Stimulated activated CD8-positive, alpha-beta memory T cell treated with anti-CD3 and anti-CD28 coated beads, Interleukin-4, amount 100 ng/mL, for 48 hours (primary cell): ENCODE results near the gene HYCC1.

ENCODE experiments used
- DNase-seq: peaks from one replicate; pipeline ENCODE4 v3.0.0-alpha.2; 2020

HYCC1 gene

DNA sequence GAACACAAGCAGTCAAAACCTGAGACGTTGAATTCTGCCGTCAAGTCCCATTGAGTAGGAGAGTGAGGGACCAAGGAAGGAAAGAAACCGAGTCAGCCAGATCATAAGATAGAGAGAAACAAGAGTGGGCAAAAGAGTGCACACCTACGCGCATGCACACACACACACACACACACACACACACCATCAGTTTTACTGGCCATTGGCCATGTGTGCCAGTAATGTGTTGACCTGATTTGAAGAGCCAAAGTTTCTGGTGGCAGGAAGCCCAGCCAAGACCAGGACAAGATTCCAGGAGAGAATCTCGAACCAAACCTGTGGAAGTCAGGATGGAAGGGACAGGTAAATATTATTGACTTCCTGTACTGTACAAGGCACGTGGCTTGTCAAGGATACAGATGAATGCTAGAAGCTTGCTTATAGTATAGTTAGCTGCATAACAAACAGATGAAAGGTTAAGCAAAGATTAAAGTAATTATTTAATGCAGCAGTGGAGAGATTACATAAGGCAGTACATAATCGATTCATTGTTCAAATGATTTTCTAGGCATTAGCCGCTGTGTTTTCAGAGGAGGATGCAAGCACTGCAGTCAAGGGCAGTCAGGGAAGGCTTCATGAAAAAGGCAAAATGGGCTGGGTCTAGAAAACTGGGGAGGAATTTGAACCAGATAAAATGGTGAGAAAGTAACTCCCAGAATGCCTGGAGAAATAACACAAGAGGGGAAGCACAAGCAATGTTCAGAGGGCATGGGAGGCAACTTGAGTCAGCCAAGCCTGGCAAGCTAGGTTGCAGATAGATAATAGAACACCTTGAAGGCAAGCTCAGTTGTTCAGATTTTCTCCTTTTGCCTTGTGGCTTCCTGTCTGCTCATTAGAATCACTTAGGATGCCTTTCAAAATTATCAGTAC is 2.7 kb upstream of the HYCC1 start:
- DNase-seq: no peak

DNA sequence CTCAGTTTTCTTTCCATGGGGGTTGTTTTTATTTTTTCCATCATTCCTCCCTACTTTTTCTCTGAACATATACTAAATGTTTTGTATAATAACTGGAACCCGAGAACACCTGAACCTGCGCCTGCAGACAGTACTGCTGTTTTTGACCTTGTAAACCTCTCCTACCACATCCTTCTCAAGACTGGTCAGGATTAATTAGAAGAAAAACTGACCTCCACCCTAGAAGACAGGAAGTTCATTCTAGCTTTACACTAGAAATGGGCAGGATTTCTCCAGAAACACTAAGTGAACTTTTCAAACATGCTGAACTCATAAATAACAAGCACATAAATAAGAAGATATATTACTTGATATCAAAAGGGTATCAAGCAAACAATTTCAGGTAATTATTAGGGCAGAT is 751 bp upstream of the HYCC1 start:
- DNase-seq: no peak

DNA sequence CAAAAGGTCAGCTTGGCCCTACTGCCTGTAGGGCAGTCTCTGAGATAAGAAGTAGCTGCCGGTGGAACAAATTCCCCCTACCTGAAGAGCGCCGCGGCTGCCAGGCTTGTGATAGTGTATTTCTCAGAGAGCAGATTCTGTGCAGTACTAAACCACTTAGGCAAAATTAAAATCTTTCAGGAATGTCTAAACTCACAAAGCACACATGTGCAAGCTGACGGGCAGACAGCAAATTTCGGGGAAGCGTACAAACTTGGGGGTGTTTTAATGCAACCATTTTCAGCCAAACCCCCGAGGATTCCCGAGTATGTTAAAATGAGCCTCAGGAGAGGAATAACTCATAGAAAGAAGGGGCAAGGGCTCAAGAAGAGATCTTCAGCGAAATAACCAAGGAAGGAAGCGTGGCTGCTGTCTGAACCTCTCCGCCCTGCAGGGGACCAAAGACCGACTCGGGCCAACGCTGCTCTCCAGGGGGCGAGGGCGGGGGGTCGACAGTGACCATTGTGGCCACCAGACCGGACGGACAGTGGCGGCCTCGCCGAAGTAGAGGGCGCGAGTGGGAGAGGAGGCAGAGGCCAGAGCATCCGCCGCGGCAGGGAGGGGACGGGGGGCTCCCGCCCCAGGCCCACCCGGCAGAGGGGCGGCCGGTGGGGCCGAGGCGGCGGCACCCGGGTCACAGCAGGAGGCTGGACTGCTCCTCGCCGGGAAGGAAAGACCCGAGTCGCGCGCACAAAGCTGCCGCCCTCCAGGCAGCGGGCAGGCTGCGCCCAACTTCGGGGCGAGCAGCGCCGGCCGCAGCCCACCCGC is 819 bp downstream of the HYCC1 start:
- DNase-seq: peak; percentile 43

DNA sequence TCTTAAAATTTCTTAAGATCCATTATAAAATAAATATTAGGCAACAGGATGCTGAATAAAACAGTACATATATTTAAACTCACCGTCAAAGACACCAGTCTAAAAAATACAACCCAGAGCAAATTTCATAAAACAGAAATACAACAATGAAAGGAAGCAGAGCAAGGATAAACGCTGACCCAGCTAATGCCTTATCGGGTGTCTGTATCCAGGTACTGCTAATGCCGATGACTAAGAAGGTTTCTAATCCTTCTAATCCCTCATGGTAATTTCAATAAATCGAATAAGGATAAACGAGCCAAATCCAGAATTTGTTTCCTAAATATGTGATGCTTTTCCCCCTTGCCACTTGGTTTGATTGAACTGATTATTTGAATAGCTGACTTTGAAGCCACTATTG is 1.7 kb downstream of the HYCC1 start:
- DNase-seq: no peak

DNA sequence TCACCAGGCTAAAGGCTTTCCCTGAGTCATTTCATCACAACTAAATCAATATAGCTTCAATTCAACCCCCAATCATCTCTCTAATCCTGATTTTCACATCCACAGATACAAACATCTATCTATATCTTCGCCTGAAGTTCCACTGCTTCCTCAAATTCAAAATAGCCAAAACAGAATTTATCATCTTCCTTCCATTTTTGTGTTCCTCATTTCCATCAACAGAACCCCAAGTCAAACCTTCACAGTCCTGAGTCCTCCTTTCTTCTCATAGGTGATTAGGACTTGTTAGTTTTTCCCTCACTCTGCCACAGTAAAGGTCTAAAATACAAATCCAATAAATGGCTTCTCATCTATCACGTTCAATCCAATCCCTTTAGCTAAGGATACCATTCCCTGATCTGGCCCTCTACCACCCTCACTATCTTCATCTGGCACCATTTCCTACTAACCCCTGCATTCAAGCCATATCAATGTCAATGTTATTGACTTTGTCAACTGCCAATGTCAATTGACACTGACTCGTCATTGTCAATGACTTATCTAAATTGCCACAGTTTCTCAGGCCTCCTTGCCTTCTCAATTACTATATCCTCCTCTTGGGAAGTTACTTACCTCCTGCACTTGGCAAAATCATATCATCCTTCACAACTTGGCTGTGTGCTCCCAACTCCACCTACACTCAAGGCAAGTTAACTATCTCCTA is 2.6 kb downstream of the HYCC1 start:
- DNase-seq: no peak

DNA sequence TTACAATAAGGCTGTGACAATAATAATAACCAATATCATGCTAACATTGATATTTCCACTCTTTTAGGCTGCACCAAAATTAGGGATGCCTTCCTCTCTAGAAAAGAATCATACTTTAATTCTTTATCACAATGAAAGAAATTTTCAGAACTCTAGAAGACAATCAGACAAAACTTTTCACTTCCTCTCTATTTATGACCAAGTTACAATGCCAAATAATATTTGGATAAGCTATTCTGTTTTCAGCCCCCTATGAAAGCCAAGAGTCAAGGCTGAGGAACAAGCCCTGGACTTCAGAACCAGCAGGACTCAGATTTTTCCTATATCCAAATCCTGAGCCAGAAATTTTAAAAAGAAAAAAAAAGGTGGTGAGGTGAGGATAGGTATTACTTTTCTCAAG is 4.6 kb downstream of the HYCC1 start:
- no peak for DNase-seq

DNA sequence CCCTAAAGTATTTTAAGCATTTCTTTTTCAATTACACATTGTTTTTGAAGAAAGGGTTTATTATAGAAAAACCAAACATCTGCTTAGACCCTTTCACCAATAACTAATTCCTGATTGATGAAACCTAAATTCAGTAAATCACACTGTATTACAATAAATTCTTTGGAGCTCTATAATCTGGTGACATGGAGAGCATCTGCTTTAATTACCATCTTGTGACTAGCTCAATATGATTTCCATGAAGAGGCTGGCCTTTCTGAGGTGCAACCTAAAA is 9.7 kb downstream of the HYCC1 start:
- no peak for DNase-seq

DNA sequence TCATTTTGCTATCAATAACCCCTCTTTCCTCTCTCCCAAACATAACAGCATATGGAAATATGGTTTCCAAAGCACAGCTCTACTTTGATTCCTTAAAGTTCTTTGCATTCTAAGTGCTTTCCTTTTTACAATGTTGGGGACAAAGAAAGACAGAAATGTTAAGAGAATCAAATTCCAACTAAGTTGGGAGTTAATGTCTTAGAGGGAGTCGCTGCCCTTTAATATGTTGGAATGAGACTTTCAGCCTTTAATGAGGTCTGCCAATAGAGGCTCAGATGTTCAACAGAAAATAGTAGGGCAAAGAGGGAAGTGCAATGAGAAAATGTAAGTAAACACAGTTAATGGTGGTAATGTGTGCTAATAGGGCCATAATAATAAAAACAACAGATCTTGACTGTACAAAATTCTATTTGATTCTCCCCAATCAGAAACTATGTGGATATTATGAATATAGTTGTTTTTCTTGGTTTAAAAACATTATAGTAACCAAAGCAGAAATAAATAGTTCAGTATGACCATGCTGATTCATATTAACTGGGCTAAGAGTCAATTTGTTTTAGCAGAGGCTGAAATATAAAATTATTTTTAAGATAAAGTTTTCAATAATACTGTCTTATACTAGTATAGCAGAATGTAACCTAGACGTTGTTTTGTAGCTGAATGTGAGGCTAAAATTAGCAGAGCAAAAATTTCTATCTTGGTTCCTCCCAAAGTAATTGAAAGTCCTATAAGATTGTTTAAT is 10.3 kb downstream of the HYCC1 start:
- no peak for DNase-seq

DNA sequence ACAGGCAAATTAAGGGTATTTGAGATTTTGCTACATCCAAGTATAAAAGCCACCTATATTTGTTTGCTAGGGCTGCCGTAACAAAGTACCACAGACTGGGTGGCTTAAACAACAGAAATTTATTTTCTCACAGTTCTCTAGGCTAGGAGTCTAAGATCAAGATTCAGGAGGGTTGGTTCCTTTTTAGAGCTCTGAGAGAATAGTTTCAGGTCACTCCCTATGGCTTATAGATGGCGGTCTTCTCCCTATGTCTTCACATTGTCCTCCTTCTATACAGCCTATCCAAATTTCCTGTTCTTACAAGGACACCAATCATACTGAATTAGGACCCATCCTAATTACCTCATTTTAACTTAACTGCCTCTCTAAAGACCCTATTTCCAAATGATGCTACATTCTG is 11.2 kb downstream of the HYCC1 start:
- DNase-seq: no peak

DNA sequence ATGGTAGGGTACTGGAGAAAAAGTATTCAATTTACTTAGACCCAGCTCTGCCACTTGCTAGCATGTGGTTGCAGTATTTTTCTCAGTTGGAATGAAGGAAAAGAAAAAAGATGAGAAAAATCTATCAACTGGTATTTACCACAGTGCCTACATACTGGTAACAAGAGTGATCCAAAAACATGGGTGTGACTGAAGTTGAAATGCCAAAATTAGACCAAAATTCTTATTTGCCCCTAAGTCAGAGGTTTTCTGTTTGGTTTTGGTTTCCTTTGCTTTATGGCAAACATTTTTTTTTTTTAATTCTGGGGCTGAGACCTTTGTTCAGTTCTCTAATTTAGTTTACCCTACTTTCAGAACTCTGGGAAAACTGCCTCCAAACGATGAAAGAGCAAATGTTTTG is 12.3 kb downstream of the HYCC1 start:
- no peak for DNase-seq

DNA sequence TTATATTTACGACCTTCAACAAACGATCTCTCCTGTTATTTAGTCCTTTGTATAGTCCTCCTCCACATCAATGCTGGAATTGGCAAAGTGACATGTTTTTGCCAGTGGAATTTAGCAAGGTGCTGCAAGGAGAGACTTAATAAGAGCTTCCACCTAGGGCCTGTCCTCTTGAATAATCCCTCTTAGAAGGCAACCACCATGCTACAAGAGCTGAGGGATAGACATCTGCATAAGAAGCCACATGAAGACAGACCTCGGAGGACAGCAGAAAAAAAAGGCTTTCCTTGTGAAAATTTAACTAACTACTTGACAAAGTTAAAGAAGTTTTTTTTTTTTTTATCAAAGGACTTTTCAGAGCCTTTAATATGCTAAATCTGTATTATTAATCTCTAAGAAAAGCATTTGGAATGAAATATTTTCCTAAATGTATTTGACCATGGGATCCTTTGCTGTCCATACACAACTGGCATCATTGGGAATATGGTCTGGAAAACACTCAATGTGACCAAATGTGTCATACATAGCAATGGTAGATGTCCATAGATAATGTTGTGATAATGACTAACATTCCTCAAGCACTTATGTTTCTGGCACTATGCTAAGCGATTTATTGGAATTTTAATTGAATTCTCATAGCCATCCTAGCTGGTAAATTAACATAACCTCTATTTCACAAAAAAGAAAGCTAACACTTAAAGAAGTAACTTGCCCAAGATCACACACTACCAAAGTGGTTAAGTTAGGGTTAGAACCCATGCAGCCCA is 13.2 kb downstream of the HYCC1 start:
- DNase-seq: no peak

DNA sequence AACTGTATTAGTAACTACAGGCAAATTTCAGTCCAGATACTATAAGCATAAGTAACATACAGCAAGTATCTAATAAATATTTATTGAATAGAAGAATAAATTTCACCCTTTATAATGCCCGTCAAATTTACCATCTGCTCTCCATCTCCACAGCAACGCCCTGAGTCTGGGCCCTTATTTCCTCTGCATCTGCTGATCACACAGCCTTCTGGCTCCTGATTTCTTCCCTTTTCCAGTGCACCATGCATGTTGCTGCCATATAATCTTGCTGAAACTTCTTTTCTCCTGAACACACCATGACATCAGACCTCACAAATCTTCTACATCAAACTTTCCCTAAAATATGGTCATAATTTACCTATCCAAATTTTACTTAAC is 15.4 kb downstream of the HYCC1 start:
- no peak for DNase-seq

DNA sequence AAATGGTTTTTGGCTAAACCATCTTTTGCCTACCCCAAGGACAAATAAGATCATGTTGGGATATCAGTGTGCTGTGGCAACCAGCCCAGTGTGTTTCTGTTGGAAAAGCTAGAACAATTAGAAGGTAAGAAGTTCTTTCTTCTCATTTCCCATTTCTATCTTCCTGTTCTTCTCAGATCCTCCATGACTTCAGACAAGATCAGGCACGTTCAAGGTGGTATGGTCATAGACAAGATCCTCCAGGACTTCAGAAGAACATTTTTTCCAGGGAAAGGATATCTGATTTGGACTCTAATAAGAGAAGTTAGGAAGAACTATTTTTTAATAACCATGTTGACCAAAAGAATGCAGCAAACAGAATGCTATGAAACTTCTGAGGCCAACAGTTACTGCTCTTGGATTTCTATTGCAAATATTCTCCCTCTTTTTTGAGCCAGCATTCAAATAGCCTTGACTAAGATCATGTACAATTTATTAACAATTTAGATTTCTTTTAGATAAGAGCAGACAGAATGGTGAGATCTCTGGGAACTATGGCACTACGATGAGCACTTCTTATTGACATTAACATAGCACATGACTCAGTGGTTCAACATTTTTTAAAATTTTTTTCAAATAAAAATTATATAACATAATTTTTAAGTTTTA is 15.9 kb downstream of the HYCC1 start:
- DNase-seq: no peak

DNA sequence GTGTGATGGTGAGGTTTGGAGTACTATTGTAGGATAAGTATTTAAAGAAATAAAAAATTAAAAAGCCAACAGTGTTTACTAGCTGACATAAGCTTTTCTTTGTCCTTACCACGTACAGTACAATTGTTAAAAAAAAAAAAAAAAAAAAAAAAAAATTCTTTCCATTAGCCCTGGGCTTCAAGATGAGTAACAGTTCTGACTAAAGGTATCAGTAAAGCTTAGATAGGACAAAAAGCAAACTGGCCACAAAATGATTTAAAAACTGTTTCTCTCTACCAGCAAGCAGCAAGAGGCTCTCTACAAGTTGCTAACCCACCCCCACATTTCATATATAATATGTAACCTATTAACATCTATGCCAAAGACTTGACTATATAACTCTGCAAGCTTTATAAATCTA is 17.5 kb downstream of the HYCC1 start:
- DNase-seq: no peak

DNA sequence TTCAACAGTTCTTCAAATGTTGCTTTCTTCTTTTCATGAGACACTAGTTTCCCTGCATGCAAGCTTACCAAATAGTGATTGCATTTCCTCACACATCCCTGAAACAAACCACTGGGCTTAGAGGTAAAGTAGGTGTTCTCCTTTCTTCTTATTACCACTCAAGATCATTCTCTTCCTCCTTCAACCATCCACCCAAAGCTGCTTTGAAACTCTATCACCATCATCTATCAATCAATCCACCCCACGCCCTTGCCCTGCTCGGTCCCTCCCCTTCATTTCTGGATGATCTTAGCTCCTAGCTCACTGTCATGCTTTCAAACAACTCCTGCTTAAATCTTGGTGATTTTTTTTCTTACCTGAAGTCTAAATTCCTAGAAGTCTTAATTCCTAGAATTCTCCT is 18.9 kb downstream of the HYCC1 start:
- no peak for DNase-seq

DNA sequence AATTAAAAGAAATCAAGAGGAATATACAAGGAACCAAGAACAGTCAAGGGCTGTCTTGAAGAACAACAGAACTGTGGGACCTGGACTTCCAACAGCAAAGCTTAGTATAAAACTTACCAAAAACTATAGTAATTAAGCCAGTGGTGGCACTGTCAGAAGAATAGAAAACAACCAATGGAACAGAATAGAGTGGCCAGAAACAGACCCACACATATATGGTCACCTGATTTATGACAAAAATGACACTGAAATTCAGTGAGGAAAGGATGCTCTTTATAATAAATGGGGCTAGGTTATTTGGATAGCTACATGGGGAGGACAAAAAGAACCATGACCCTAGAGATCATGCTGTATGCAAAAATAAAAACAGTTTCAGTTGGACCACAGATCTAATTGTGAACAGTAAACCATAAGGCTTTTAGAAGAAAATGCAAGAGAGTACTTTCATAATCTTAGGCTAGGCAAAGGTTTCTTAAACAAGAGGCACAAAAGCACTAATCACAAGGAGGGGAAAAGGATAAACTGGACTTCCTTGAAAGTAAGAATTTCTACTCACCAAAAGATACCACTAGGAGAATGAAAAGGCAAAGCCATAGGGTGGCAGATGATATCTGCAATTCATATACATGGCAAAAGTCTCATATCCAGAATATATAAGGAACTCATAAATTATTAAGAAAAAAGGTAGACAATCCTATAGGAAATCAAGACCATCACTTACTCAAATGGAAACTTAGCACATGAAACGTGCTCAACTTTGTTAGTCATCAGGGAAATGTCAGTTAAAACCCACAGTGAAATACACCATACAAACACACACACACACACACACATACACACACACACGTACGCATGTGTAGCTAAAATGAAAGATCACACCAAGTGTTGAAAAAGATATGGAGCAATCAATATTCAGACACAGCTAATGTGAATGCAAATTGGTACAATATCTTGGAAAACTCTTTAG is 20.8 kb downstream of the HYCC1 start:
- peak; percentile 45 for DNase-seq

DNA sequence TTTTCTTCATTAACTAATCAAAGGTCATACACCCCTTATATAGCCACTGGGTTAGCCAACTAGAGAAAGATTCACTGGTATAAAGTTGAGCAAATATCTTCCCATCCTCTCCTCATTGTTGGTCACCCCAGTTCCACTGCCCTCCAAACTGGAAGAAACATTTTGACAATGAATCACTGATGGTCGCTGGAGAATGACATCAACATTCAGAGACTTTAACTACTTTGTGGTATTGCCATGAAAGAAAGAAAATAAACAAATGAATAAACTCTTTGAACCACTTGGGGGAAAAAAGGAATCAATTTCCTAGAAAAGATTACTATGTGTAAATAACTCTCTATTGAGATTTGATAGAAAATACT is 23.4 kb downstream of the HYCC1 start:
- no peak for DNase-seq

DNA sequence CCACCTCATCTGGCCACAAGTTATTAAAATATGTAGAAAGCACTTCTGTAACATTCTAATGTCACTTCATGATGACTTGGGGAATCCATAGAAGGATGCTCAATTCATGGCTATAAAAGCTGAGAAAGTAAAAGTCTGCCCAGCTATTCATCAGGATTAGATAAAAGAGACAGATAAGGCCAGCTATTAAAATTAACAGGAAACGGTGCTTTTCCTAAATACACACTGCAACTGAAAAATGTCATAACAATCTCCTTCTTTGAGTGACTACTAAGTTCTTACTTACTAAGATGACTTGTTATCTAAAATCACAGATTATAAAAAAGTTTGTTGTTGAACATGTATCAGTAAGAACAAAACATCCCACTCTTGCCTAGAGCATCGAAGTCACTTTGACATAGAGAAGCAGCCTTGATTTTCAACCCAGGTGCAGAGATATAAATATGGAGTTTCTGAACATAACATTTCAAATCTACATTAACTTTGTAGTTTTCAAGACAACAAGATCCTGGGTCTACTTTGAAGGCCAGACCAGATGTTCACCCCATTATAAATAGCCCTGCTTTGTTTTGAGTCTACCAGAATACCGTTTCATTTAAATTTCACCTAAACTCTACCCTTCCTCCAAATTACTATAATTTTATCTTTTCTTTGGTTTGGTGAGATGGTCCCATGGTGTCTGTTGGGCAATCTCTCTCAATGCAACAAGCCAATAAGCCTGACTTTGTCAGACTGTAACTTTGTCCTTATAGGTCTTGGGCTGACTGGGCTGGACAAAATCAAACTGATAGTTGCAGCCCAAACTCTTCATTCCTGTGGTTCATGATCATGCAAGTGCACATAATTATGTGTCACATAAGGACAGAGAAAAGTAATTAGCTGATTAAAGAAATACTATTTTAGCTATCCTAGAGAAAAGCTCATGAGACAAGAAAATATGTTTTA is 24.0 kb downstream of the HYCC1 start:
- DNase-seq: no peak

DNA sequence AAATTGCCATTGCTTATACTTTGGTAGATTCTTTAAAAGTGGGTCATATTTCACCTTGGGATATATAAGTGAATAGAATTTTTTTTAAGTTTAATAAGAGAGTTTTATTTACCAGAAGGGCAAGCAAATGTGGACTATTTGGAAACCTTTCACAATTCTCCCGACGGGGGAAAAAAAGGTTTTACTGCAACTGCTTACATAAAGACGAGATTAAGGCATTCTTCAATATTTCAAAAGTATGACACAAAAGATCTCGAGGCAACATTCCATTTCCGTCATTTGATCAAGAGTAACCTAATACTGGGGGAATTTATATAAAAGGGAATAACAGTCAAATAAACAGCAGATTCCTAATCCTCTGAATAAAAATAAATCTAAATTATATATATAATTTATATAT is 28.5 kb downstream of the HYCC1 start:
- DNase-seq: no peak
